Caco-2 (cell line): ENCODE results near the gene CLPTM1. TPM values are rescaled to one million over a fixed set of nuclear protein-coding genes. Genes with fewer than 3 reads are reported as not detected.

ENCODE experiments used
- BruUV-seq: library from RNA; stranded (reverse); fragments of 400-500 nt; replicated peaks from 2 replicates; lab custom pipeline; 2021; lab: Mats Ljungman, UMichigan
- CTCF ChIA-PET: fragments of 300-600 bp; sonication (Branson Sonifier 250); formaldehyde crosslinking; loops from one replicate; lab custom pipeline; 2022; ENCODE audit warnings: antibody characterized with exemption; lab: Charles Lee
- POLR2A ChIA-PET: fragments of 300-600 bp; sonication (Branson Sonifier 250); formaldehyde crosslinking; loops from one replicate; lab custom pipeline; 2022; ENCODE audit warnings: antibody characterized with exemption; lab: Charles Lee
- DNase-seq, 2 experiments: peaks; one replicate each; pipeline versions ENCODE4 v3.0.0 to v3.0.0-alpha.2; 2020 to 2022
- H3K27me3 ChIP-seq: replicated peaks from 2 replicates; pipeline ENCODE4 v1.6.0; 2011; ENCODE audit warnings: low read length; ENCODE audit not compliant: control insufficient read depth, insufficient read depth
- H3K36me3 ChIP-seq: 2 replicates; pipeline ENCODE4 v1.5.1; 2011; ENCODE audit warnings: low read length; ENCODE audit not compliant: control insufficient read depth, insufficient read depth
- H3K4me1 ChIP-seq: fragments of 250-450 bp; sonication (Bioruptor Pico); 2 replicates; pipeline ENCODE4 v1.5.1; 2020; ENCODE audit warnings: mild to moderate bottlenecking
- H3K4me3 ChIP-seq: 2 replicates; pipeline ENCODE4 v1.5.1; 2011; ENCODE audit warnings: low read depth, mild to moderate bottlenecking, control low read depth, low read length
- H3K9me3 ChIP-seq: fragments of 250-450 bp; sonication (Bioruptor Pico); 2 replicates; pipeline ENCODE4 v1.5.1; 2020; ENCODE audit warnings: mild to moderate bottlenecking, moderate library complexity
- H3K27ac Mint-ChIP-seq: one replicate; pipeline ENCODE4 v1.8.0; 2022; ENCODE audit warnings: mixed read lengths; ENCODE audit not compliant: unreplicated experiment
- H3K27me3 Mint-ChIP-seq: one replicate; pipeline ENCODE4 v1.8.0; 2022; ENCODE audit warnings: mixed read lengths; ENCODE audit not compliant: insufficient read depth, unreplicated experiment
- H3K36me3 Mint-ChIP-seq: one replicate; pipeline ENCODE4 v1.8.0; 2022; ENCODE audit warnings: mild to moderate bottlenecking, mixed read lengths; ENCODE audit not compliant: insufficient read depth, unreplicated experiment
- H3K4me1 Mint-ChIP-seq: one replicate; pipeline ENCODE4 v1.8.0; 2022; ENCODE audit warnings: low read depth, mixed read lengths; ENCODE audit not compliant: unreplicated experiment
- H3K4me3 Mint-ChIP-seq: one replicate; pipeline ENCODE4 v1.8.0; 2022; ENCODE audit warnings: mild to moderate bottlenecking, moderate library complexity, mixed read lengths; ENCODE audit not compliant: unreplicated experiment
- H3K9me3 Mint-ChIP-seq: one replicate; pipeline ENCODE4 v1.8.0; 2022; ENCODE audit warnings: mixed read lengths; ENCODE audit not compliant: unreplicated experiment
- intact Hi-C: fragments of 100-400 bp; cut with micrococcal nuclease; formaldehyde crosslinking; loops from one replicate; pipeline ENCODE4 v1.10.0; 2022; ENCODE audit not compliant: unreplicated experiment
- total RNA-seq: library from RNA; stranded (reverse); gene quantifications from 2 replicates; pipeline ENCODE4 v1.2.3, GENCODE V29; 2022
- TF ChIP-seq, protein P1 (sequence below), 2 experiments: fragments of 200-600 bp in 1 of 2; IDR thresholded peaks; 1 replicate in 1 of 2; 2 replicates in 1 of 2; pipeline versions ENCODE4 v1.5.1 to v1.8.0; 2011 to 2022; ENCODE audit warnings: antibody characterized with exemption in 1 of 2, control low read depth in 1 of 2, inconsistent platforms in 1 of 2, low read depth in 1 of 2, low read length in 1 of 2, mild to moderate bottlenecking in 1 of 2, moderate library complexity in 1 of 2; ENCODE audit not compliant: insufficient read depth in 1 of 2, severe bottlenecking in 1 of 2, unreplicated experiment in 1 of 2

The CLPTM1 gene
- total RNA-seq, 1 experiment from 2014 or later: 144 TPM

DNA sequence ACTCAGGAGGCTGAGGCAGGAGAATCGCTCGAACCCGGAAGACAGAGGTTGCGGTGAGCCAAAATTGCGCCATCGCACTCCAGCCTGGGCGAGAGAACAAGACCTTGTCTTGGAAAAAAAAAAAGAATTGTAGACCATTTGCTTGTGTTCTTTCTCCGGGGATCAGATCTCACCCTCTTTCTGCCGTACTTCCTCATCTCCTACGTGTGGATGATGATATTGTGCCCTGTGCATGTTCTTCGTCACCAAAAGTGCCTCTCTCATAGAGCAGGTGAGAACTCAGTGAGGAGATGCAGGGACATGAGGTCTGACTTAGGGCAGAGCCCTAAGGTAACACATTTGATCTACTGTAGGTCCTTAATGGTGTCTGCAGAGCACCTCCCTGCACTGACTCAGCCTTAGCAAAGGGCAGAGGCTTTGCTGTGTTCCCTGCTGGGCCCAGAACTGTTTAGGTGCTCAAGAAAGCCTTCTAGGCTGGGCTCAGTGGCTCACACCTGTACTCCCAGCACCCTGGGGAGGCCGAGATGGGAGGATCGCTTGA, 8.1 kb upstream of the CLPTM1 start:
- no peak for DNase-seq
- H3K4me1 ChIP-seq: peaks cover 5% of the 10 kb centered on the region; the same call in 1 of the 2 replicates
- ChIA-PET CTCF (no interaction called here), POLR2A (no interaction called here)
- BruUV-seq: no TSS peak
- no peaks in the 10 kb centered on the region for H3K9me3 ChIP-seq
- Mint-ChIP-seq H3K27me3 (no peaks in the 10 kb centered on the region), H3K4me3 (no peak overlapping the region), H3K36me3 (peaks cover 5% of the 10 kb centered on the region), H3K9me3 (no peaks in the 10 kb centered on the region), H3K4me1 (no peaks in the 10 kb centered on the region), H3K27ac (no peak overlapping the region)
- TF ChIP-seq, protein P1, sequence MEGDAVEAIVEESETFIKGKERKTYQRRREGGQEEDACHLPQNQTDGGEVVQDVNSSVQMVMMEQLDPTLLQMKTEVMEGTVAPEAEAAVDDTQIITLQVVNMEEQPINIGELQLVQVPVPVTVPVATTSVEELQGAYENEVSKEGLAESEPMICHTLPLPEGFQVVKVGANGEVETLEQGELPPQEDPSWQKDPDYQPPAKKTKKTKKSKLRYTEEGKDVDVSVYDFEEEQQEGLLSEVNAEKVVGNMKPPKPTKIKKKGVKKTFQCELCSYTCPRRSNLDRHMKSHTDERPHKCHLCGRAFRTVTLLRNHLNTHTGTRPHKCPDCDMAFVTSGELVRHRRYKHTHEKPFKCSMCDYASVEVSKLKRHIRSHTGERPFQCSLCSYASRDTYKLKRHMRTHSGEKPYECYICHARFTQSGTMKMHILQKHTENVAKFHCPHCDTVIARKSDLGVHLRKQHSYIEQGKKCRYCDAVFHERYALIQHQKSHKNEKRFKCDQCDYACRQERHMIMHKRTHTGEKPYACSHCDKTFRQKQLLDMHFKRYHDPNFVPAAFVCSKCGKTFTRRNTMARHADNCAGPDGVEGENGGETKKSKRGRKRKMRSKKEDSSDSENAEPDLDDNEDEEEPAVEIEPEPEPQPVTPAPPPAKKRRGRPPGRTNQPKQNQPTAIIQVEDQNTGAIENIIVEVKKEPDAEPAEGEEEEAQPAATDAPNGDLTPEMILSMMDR (IDR thresholded peaks at IDR 0.05; ENCODE audit: insufficient read depth in 1 of 2, low read depth in 1 of 2, low read length in 1 of 2, severe bottlenecking in 1 of 2, unreplicated experiment in 1 of 2): no peak
- H3K4me3 ChIP-seq: no peak overlapping the region
- intact Hi-C loops: no loop called here
- H3K27me3 ChIP-seq: no peaks in the 10 kb centered on the region
- no peaks in the 10 kb centered on the region; the same call in 1 of the 2 replicates for H3K36me3 ChIP-seq

GRCh38 chr19:44948237-44948636, 6.9 kb upstream of the CLPTM1 start:
- ChIA-PET CTCF (interaction anchor here (1.1 kb wide), 1 partner anchor 111 kb away, joined by 3 read pairs; no protein-coding TSS in a partner anchor), POLR2A (no interaction called here)
- intact Hi-C loops: no loop called here
- no peak for DNase-seq
- Mint-ChIP-seq H3K27ac (no peak overlapping the region), H3K27me3 (no peaks in the 10 kb centered on the region), H3K4me3 (no peak overlapping the region), H3K9me3 (no peaks in the 10 kb centered on the region), H3K36me3 (peaks cover 5% of the 10 kb centered on the region), H3K4me1 (no peaks in the 10 kb centered on the region)
- no peaks in the 10 kb centered on the region for H3K27me3 ChIP-seq
- no peak overlapping the region for H3K4me3 ChIP-seq
- no TSS peak for BruUV-seq
- TF ChIP-seq, protein P1 (IDR thresholded peaks at IDR 0.05; ENCODE audit: insufficient read depth in 1 of 2, low read depth in 1 of 2, low read length in 1 of 2, severe bottlenecking in 1 of 2, unreplicated experiment in 1 of 2): no peak
- peaks cover 5% of the 10 kb centered on the region; the same call in 1 of the 2 replicates for H3K4me1 ChIP-seq
- H3K36me3 ChIP-seq: no peaks in the 10 kb centered on the region; the same call in 1 of the 2 replicates
- H3K9me3 ChIP-seq: no peaks in the 10 kb centered on the region

DNA sequence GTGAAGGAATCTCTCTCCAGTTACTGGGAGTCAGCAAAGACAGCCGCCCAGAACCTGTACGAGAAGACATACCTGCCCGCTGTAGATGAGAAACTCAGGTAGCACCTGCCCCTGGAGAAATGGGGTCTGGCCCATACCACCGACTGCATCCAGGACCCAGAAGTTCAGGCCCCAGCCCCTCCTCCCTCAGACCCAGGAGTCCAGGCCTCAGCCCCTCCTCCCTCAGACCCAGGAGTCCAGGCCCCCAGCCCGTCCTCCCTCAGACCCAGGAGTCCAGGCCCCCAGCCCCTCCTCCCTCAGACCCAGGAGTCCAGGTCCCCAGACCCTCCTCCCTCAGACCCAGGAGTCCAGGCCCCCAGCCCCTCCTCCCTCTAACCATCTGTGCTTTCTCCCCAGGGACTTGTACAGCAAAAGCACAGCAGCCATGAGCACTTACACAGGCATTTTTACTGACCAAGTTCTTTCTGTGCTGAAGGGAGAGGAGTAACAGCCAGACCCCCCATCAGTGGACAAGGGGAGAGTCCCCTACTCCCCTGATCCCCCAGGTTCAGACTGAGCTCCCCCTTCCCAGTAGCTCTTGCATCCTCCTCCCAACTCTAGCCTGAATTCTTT, 6.3 kb upstream of the CLPTM1 start:
- ChIA-PET CTCF (interaction anchor here (1.1 kb wide), 1 partner anchor 111 kb away, joined by 3 read pairs; no protein-coding TSS in a partner anchor), POLR2A (no interaction called here)
- Histone ChIP-seq H3K4me1 (peaks cover 5% of the 10 kb centered on the region; the same call in 1 of the 2 replicates), H3K9me3 (no peaks in the 10 kb centered on the region), H3K36me3 (no peaks in the 10 kb centered on the region; the same call in 1 of the 2 replicates), H3K27me3 (no peaks in the 10 kb centered on the region), H3K4me3 (no peak overlapping the region)
- DNase-seq: no peak
- Mint-ChIP-seq H3K27ac (no peak overlapping the region), H3K4me1 (no peaks in the 10 kb centered on the region), H3K27me3 (no peaks in the 10 kb centered on the region), H3K4me3 (no peak overlapping the region), H3K9me3 (no peaks in the 10 kb centered on the region), H3K36me3 (peaks cover 9% of the 10 kb centered on the region)
- BruUV-seq: no TSS peak
- intact Hi-C loops: no loop called here
- TF ChIP-seq, protein P1 (IDR thresholded peaks at IDR 0.05; ENCODE audit: insufficient read depth in 1 of 2, low read depth in 1 of 2, low read length in 1 of 2, severe bottlenecking in 1 of 2, unreplicated experiment in 1 of 2): no peak
